Stimulated activated naive CD8-positive, alpha-beta T cell treated with anti-CD3 and anti-CD28 coated beads, Interleukin-15, Interleukin-2, amounts not matched to agents 100 ng/mL and 50 ng/mL, for 24 hours (primary cell): ENCODE results near the gene IGLL5.

ENCODE experiments used
- H3K27ac Mint-ChIP-seq: one replicate; pipeline ENCODE4 v1.8.0; 2021; ENCODE audit warnings: mild to moderate bottlenecking, mixed read lengths
- H3K27me3 Mint-ChIP-seq: one replicate; pipeline ENCODE4 v1.8.0; 2021; ENCODE audit warnings: mixed read lengths
- H3K36me3 Mint-ChIP-seq: one replicate; pipeline ENCODE4 v1.8.0; 2021; ENCODE audit warnings: low read depth, mixed read lengths
- H3K4me1 Mint-ChIP-seq: one replicate; pipeline ENCODE4 v1.8.0; 2021; ENCODE audit warnings: low read depth, mixed read lengths
- H3K4me3 Mint-ChIP-seq: one replicate; pipeline ENCODE4 v1.8.0; 2021; ENCODE audit warnings: mild to moderate bottlenecking, mixed read lengths
- H3K9me3 Mint-ChIP-seq: one replicate; pipeline ENCODE4 v1.8.0; 2021; ENCODE audit warnings: mixed read lengths

Gene IGLL5

GRCh38 chr22:22936915-22937656, 49.5 kb downstream of the IGLL5 start:
- Mint-ChIP-seq H3K4me1 (peaks cover 26% of the 10 kb centered on the region), H3K9me3 (no peaks in the 10 kb centered on the region), H3K27me3 (no peaks in the 10 kb centered on the region), H3K4me3 (no peak overlapping the region), H3K27ac (no peak overlapping the region), H3K36me3 (no peaks in the 10 kb centered on the region)

- Mint-ChIP-seq H3K4me3 (no peak overlapping the region), H3K9me3 (no peaks in the 10 kb centered on the region), H3K36me3 (no peaks in the 10 kb centered on the region), H3K4me1 (peaks cover 30% of the 10 kb centered on the region), H3K27me3 (no peaks in the 10 kb centered on the region), H3K27ac (peak overlapping the region; percentile 20)
Observed at GRCh38 chr22:22937894-22938480, 50.4 kb downstream of the IGLL5 start.

GRCh38 chr22:22938672-22939587, 51.3 kb downstream of the IGLL5 start:
- Mint-ChIP-seq H3K4me3 (no peak overlapping the region), H3K9me3 (no peaks in the 10 kb centered on the region), H3K27ac (peak overlapping the region; percentile 57), H3K4me1 (peaks cover 22% of the 10 kb centered on the region), H3K36me3 (no peaks in the 10 kb centered on the region), H3K27me3 (no peaks in the 10 kb centered on the region)

DNA sequence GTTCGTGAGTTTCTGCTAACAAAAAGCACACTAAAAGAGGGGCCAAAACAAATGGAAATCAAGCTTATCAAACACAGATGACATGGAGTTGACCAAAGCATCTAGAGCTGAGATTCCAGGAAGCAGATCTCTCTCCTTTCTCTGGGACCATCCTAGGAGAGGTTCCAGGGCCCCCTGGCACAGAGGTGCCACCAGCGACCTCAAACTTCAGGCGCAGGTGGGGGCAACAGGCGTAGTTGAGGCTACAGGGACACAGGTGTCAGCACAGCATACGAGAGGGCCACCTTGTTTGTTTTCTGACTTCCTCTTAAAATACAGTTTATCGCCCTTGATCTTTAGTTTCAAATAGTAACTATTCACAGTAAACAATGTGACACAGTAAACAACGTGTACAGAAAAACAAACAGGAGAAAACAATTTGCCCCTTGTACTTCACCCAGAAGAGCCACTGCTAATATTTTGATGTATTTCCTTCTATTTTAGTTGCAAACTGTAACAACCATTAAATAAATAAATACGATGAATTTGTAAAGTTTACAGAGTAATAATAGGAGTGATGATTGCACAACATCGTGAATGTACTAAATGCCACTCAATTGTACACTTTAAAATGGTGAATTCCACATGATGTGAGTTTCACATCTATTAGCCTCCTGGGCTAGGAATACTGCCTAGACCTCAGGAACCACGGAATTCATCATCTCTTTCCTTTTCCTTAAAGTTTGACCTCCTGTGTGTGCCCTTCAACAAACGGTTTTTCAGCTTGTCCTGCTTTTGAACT, 52.2 kb downstream of the IGLL5 start:
- H3K9me3 Mint-ChIP-seq, result no peaks in the 10 kb centered on the region
- peaks cover 21% of the 10 kb centered on the region for H3K4me1 Mint-ChIP-seq
- H3K4me3 Mint-ChIP-seq, result no peak overlapping the region

DNA sequence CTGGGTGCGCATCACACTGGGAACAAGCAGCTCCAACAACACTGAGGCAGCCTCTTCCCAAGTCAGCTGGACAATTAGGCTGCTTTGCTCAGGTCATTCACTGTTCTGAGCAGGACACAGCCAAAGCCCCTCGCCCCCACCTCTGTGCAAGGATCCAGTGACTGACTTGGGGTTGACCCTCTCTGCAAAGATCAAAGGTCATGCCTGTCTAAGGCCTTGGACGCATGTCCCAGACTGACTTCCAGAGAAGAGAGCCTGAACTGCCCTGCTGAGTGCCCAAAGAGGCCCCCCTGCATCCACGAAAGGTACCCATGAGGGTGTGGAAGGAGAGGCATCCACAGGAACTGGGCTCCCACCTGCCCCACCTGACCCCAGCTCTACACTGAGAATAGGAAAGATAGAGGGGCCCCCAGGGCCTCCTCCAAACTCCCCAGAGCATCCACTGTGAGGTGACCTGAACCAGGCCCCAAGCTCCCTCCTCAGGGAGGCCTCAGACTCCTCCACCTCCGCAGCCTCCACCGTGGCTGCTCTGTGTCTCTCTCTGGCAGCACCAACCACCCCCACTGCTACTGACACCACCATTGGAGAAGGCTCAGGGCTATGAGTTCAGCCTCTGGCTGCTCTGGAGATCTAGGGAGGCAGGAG, 53.5 kb downstream of the IGLL5 start:
- no peak overlapping the region for H3K27ac Mint-ChIP-seq

More for the DNA sequence above, 52.2 kb downstream of the IGLL5 start:
- Mint-ChIP-seq H3K36me3 (no peaks in the 10 kb centered on the region), H3K27me3 (no peaks in the 10 kb centered on the region), H3K27ac (no peak overlapping the region)

DNA sequence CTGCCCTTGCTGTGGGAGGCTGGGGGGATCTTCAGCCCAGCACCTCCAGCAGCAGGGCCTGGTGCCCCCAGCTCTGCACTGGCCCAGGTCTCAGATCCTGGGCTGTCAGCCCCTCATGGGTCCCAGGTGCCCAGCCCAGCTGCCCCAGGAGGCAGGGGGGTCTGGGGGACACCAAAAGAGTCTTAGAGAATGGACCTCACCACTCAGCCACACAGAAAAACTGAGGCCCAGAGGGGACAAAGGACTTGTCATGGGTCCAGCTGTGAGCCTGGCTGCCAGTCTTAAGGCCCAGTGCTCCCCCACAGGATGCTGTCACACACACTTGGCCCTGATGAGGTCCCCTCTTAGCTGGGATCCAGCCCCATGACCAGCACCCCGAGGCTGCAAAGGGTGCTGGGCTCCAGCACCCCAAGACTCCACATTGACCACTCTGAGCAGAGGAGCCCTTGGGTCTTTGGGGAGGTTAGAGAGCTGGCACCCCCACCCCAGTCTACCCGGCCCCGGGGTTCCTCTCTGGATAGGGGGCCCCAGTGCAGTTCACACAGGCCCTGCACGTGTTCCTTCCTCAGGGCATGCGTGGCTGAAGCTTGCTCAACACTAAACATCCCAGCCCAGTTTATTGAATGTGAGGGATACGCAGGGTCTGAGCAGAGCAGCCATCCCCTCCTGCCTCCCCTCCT, 54.4 kb downstream of the IGLL5 start:
- H3K27ac Mint-ChIP-seq, result no peak overlapping the region
- no peaks in the 10 kb centered on the region for H3K36me3 Mint-ChIP-seq
- no peaks in the 10 kb centered on the region for H3K9me3 Mint-ChIP-seq
- no peak overlapping the region for H3K4me3 Mint-ChIP-seq
- peaks cover 7% of the 10 kb centered on the region for H3K27me3 Mint-ChIP-seq
- peaks cover 20% of the 10 kb centered on the region for H3K4me1 Mint-ChIP-seq

More for the DNA sequence above, 53.5 kb downstream of the IGLL5 start:
- peaks cover 7% of the 10 kb centered on the region for H3K27me3 Mint-ChIP-seq
- H3K36me3 Mint-ChIP-seq, result no peaks in the 10 kb centered on the region
- peaks cover 18% of the 10 kb centered on the region for H3K4me1 Mint-ChIP-seq
- no peaks in the 10 kb centered on the region for H3K9me3 Mint-ChIP-seq
- no peak overlapping the region for H3K4me3 Mint-ChIP-seq

DNA sequence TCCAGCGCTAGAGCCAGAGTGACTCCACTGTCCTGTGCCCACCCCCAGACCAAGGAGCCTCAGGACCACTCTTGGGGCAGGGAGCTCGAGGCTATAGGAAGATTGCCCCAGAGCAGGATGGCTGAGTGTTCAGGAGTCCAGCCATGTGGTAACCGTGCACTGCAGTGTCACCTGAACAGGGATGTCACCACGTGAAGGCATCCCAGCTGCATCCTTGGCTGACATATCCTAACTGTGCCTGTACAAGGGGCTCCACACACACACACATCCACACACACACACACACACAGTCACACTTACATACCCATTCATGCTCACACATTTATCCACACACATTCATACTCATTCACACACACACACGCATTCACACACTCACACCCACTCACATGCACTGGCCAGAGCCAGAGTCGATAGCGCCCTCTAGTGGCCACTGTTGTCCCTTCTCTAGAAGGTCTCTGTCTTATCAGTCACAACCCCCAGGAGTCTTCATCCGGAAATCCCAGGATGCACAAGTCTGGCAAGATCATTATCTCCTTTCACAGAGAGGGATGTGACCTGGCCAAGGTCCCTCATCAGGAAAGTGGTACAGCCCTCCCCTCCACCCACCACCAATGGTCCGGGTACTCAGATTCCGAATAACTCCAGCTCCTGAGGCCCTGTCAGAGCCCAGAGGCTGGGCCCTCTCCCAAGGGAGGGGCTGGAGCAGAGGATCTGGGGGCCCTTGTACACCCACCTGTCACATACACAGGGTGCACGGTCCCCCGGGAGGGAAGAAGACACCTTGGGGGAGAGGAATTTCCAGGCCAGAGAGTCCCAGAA, 55.1 kb downstream of the IGLL5 start:
- Mint-ChIP-seq H3K27ac (peak overlapping the region; percentile 4), H3K4me3 (no peak overlapping the region)

GRCh38 chr22:22943521-22944267, 56.1 kb downstream of the IGLL5 start:
- Mint-ChIP-seq H3K36me3 (no peaks in the 10 kb centered on the region), H3K4me3 (no peak overlapping the region), H3K4me1 (peaks cover 25% of the 10 kb centered on the region), H3K9me3 (no peaks in the 10 kb centered on the region), H3K27ac (no peak overlapping the region), H3K27me3 (peaks cover 7% of the 10 kb centered on the region)

More for the DNA sequence above, 55.1 kb downstream of the IGLL5 start:
- Mint-ChIP-seq H3K36me3 (no peaks in the 10 kb centered on the region), H3K27me3 (peaks cover 7% of the 10 kb centered on the region), H3K4me1 (peaks cover 25% of the 10 kb centered on the region), H3K9me3 (no peaks in the 10 kb centered on the region)

DNA sequence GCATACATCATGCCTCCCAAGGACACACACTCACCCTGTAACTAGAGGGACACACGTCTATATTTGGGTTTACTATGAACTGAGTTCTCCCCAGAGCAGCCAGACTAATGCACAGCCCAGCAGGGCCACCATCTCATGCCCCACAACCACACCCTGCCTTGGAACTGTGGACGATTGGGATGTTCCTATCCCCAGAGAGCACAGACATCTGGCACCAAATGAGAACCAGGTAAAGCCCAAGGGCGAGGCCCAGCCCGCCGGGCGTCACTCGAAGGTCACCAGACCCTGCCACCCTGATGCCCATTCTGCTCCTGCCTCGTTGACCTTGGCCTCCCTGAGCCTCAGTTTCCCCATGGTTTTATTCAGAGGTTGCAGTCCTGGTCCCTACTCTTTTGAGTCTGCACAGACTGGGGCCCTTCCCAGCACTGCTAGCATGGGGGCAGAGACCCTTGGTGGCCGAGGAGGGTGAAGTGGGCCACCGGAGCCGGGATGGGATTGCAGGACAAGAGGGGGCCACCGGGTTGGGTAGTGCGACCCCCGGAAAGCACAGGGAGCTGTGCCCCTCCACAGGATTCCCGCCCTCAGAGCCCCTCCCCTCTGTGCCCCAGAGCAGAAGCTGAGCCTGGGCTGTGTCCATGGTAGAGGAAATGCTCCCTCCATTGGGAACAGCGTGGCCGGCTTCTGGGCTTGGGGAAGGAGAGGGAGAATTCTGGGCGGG, 56.8 kb downstream of the IGLL5 start:
- H3K9me3 Mint-ChIP-seq, result no peaks in the 10 kb centered on the region
- peaks cover 25% of the 10 kb centered on the region for H3K4me1 Mint-ChIP-seq
- H3K27me3 Mint-ChIP-seq, result peaks cover 7% of the 10 kb centered on the region
- H3K36me3 Mint-ChIP-seq, result no peaks in the 10 kb centered on the region
- H3K27ac Mint-ChIP-seq, result no peak overlapping the region
- no peak overlapping the region for H3K4me3 Mint-ChIP-seq

- Mint-ChIP-seq H3K36me3 (no peaks in the 10 kb centered on the region), H3K4me1 (peaks cover 25% of the 10 kb centered on the region), H3K4me3 (no peak overlapping the region), H3K9me3 (no peaks in the 10 kb centered on the region), H3K27me3 (peaks cover 7% of the 10 kb centered on the region), H3K27ac (no peak overlapping the region)
Observed at GRCh38 chr22:22945195-22945594, 57.6 kb downstream of the IGLL5 start.
